Activated CD8-positive, alpha-beta memory T cell treated with anti-CD3 and anti-CD28 coated beads, Interleukin-2, amount 50 U/mL, for 1 hour (primary cell): Measurements from ENCODE around the gene BAK1.
"Not testable (repeated sequence)": the region's sequence is repeated elsewhere in the genome, so short reads cannot be mapped to it uniquely, and the experiment has no call there.

Experiments used
- DNase-seq: peaks from one replicate; pipeline ENCODE4 v3.0.0-alpha.2; 2020; ENCODE audit errors: extremely low read depth

The BAK1 gene

GRCh38 chr6:33607784-33608161 lies 27.7 kb upstream of the BAK1 start:
- DNase-seq = no peak

DNA sequence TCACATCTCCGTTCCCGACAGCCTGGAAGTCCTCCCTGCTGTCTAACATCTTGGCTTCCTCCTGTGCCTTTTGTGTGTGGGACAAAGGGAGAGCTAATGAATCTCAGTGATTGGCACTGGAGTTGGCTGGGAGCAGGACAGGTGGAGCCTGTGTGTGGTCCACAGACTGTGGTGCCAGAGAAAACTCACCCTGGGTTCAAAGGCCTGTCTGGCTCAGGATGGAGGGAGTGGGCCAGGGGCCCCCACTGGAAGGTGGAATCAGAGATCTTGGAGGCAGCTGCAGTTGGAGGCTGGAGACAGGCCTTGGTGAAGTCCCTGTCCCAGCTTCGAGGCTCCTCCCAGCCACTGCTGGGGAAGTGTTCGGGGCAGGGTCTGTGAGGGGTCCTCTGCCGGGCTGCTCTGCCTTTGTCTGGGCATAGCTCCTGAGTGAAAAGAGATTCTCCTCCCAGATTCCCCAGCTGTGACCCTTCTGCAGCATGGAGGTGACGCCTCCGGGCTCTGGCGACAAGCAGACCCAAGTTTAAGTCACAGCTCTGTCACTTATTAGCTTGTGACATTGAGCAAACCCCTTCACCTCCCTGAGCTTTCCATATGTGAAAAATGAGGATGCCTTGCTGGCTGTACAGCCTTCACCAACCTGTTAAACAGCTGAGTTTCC lies 27.2 kb upstream of the BAK1 start:
- no peak for DNase-seq

GRCh38 chr6:33606642-33607041 lies 26.6 kb upstream of the BAK1 start:
- DNase-seq = no peak

DNA sequence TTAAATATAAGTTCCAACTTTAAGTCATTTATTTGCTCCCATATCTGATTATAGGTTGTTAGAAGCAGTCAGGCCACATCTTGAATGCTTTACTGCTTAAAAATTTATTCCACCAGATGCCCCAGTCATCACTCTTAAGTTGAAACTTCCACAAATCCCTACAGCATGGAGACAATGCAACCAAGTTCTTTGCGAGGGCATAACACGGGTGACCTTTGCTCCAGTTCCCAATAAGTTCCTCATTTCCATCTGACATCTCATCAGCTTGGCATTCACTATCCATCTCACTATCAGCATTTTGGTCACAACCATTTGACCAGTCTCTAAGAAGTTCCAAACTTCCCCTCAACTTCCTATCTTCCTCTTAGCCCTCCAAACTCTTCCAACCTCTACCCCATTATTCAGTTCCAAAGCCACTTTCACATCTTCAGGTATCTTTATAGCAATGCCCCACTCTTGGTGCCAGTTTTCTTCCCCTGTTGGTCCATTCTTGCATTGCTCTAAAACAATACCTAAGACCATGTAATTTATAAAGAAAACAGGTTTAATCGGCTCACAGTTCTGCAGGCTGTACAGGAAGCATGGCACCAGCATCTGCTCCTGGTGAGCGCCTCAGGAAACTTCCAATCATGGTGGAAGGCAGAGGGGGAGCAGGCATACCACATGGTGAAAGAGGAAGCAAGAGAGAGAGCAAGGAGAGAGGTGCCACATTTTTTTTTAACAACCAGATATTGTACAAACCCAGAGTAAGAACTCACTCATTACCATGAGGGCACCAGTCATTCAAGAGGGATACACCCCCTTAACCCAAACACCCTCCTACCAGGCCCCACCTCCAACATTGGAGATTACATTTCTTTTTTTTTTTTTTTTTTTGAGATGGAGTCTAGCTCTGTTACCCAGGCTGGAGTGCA lies 25.1 kb upstream of the BAK1 start:
- DNase-seq = no peak

- no peak for DNase-seq
Measured at GRCh38 chr6:33602180-33602579, 22.1 kb upstream of the BAK1 start.

DNA sequence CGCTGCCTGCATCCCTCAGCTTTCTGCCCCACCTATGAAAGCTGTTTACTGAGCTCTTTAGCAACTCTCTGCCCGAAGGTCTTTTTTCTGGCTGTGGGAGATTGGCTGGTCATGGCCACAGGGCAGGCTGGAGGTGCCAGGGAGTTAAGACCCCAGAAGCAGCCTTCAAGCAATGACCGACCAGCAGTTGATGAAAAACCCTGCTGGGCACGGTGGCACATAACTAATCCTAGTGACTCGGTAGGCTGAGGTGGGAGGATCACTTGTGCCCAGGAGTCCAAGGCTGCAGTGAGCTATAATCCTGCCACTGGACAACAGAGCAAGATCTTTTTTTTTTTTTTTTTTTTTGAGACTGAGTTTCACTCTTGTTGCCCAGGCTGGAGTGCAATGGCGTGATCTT lies 20.7 kb upstream of the BAK1 start:
- DNase-seq = no peak

- no peak for DNase-seq
Measured at GRCh38 chr6:33599413-33599938, 19.4 kb upstream of the BAK1 start.

GRCh38 chr6:33597551-33598322 lies 17.7 kb upstream of the BAK1 start:
- no peak for DNase-seq

GRCh38 chr6:33596894-33597293 lies 16.8 kb upstream of the BAK1 start:
- not testable (repeated sequence) for DNase-seq

DNA sequence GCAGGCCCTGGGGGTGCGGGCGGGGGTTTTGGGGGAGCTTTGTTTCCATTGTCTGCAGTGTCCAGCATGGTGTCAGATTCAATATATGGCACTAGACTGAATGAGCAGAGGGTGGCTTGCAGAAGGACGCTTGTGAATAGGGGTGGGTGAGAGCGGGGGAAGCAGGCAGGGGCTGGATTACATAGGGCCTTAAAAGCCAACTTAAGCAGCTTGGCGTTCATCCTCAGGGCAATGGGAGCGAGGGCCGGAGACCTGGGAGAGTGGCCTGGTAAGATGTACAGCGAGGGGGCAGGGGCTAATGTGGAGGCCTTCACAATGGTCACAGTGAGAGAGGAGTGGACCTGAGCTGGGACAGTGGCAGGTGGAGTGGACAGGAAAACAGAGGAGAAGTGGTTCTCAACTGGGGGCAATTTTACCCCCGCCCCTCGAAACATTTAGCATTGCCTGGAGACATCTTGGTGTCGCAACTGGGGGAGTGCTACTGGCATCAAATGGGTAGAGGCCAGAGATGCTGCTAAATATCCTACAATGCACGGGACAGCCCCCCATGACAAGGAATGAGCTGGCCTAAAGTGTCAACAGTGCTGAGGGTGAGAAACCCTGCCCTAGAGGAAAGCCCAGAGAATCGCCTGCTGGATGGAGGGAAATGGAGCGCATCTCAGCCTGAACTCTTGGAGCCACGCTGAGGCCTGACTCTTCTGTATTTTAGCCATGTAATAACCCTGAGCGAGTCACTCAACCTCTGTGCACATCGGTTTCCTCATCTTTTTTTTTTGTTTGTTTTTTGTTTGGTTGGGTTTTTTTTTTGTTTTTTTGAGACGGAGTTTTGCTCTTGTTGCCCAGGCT lies 15.1 kb upstream of the BAK1 start:
- DNase-seq = no peak

DNA sequence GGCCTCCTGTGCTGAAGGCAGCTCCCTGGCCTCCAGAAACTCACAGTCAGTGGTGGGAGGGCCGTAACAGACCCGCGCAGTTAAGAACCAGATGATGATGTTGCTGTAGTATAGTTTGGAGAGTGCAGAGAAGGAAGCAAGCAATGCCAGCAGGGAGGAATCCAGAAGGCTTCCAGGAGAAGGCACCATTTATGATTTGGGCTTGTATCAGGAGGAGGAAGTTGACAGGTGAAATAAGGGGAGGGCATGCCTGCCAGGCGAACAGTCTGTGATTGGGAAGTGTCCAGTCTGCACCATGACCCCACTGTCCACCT lies 13.3 kb upstream of the BAK1 start:
- DNase-seq = no peak

DNA sequence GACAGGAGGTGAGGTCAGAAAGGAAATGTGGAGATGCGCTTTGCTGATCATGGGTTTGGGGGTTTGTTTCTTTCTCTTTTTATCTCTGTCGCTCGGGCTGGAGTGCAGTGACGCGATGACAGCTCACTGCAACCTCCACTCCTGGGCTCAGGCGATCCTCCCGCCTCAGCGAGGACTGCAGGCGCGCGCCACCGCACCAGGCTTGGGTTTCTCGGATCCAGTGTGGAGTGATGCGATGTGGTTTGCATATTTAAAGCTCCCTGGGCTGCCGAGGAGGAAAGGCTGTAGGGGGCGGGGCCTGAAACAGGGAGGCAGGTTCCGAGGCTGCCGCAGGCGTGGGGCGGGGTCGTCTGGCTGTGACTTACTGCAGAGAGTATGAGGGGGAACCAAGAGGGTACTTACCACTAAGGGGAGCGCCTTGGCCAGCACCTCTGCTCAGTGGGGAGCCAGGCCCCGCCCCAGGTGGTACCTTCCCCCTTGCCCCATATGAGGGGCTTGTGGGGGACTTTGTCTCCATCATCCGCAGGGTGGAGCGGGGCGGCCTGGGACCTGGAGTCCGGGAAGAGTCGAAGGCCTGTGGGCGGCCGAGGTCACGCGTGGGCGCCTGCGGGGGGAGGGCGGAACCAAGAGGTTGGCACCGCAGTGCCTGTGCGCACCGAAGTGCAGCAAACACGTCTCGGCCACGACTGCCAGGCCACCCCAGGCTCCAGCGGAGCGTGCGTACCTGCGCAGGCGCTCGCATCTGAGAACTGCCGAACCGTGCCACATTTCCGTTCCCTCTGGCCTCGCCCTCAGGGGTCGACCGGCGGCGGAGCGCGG lies 12.7 kb upstream of the BAK1 start:
- DNase-seq = no peak

DNA sequence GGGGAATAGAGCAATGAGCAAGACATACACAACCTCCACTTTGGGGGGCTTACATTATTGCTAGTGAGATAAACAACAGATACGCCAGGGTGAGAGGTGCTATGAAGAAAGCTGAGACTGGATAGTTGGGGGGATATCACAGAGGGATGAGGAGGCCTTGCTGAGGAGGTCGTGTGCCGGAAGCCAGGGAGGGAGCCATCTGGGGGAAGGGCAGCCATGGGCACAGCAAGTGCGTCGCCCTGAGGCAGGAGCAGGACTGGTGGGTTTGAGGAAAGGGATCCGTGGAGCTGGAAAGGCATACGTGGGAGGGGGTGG lies 12.2 kb upstream of the BAK1 start:
- no peak for DNase-seq

GRCh38 chr6:33591424-33592032 lies 11.5 kb upstream of the BAK1 start:
- no peak for DNase-seq

- no peak for DNase-seq
Measured at GRCh38 chr6:33590531-33591198, 10.6 kb upstream of the BAK1 start.

DNA sequence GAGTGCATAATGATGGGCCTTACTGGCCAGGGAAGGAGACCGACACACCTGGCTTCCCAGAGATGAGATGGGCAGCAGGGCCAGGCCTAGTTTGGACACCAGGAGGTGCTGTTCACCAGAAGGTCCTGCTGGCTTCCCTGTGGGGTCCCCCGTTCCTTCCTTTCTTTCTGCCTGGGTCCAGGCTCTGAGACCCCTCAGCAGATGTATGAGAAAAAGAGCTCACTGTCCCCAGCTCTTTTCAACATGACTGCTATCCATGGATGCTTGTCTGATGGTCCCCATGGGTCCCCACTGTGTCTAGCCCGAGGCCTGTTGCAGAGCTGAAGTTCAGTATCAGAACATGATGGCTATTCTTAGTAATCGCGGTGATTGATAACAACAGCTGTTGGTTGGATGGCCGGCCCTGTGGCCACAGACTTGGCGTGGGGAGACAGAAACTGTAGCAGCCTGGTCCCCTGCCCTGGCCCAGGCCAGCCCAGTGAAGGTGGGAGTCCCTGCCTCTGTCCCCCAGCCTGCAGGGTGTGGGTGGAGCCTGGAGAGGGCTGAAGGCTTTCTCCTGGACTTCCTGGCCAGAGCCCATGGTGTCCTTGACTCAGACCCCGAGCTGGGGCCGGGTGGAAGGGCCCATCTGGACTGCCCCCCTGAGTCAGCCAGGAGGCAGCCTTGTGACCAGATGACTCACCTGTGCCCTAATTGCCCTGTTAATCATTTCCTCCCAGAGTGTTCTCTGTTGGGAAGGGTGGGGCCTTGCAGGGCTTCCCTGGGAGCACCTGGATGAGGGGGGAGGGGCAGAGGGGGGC lies 9.9 kb upstream of the BAK1 start:
- no peak for DNase-seq

DNA sequence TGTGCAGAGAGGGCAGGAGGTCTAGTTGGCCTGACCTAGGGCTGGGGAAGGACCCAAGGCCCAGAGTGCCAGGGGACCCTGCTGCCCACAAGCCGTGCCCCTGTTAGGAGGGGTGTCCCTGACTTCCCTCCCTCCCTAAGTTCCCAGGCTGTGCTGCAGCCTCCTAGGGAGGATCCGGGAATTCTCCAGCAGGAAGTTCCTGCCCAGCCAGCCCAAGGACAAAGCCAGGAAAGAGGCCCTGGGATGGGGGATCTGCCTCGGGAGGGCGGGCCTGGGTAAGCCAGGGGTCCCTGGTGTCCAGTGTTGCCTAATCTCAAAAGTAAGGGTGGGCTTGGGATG lies 9.3 kb upstream of the BAK1 start:
- DNase-seq = no peak

- DNase-seq = no peak
Measured at GRCh38 chr6:33588894-33589293, 8.8 kb upstream of the BAK1 start.

- DNase-seq = no peak
Measured at GRCh38 chr6:33587529-33587928, 7.5 kb upstream of the BAK1 start.
